Measurements from ENCODE around the gene KDM4C. TPM values are rescaled to one million over a fixed set of nuclear protein-coding genes. Genes with fewer than 3 reads are reported as not detected.

The KDM4C gene
- total and polyA plus RNA-seq, 2 of the 4 experiments (the other 2 are of a cell fraction) = 11.8 to 23.8 TPM

DNA sequence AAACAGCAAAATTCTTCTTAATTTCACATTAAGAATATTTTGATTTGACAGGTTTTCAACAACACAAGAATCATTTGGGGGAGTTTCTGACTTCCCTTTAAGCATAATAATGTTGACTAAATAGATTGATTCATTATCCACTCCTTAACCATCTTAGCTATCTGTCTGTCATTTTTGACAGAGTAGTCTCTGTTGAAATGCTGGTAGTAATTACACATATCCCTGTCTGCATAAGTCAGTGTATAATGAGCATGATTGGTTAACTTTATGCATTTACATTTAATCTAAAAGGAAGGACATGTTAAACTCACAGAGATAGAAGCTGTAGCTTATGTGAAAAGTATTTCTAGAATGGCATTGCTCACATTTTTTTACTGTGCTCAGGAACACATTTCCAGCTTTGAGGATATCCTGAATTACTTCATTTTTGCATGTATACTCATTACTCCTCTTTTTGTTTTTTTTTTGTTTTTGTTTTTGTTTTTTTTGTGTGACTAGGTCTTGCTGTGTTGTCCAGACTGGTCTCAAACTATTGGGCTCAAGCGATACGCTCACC is 385.9 kb downstream of the KDM4C start:
- no peak overlapping the region for H2BK20ac ChIP-seq (ENCODE audit: low read depth, low read length)
- no peaks in the 10 kb centered on the region for H3K9me3 ChIP-seq (ENCODE audit: control insufficient read depth, insufficient read depth, low read length)
- H2AK5ac ChIP-seq (ENCODE audit: low read depth, low read length) = no peak overlapping the region
- H3K23ac ChIP-seq (ENCODE audit: low read depth, low read length) = no peak overlapping the region
- H3K27me3 ChIP-seq (ENCODE audit: control insufficient read depth, insufficient read depth, low read length) = no peaks in the 10 kb centered on the region
- POLR2A ChIA-PET (ENCODE audit: unreplicated experiment) = no interaction called here
- in situ Hi-C loops (cut with MboI; ENCODE audit: low sequenced_read_pairs) = no loop called here
- intact Hi-C loops (cut with micrococcal nuclease) = no loop called here
- no peak overlapping the region for H2AFZ ChIP-seq (replicated peaks; ENCODE audit: low read length, poor library complexity)
- H2BK5ac ChIP-seq (ENCODE audit: low read depth, low read length, poor library complexity, severe bottlenecking) = no peak overlapping the region
- H3K18ac ChIP-seq (ENCODE audit: low read depth, low read length) = no peak overlapping the region
- no peak overlapping the region for H3K14ac ChIP-seq (replicated peaks; ENCODE audit: low read depth, low read length)
- no peak overlapping the region for H3K9ac ChIP-seq (ENCODE audit: low read depth, low read length)
- dilution Hi-C loops (cut with HindIII; ENCODE audit: low sequenced_read_pairs, unreplicated experiment) = no loop called here
- ATAC-seq (ENCODE audit: low read depth) (no peak), DNase-seq (no peak)
- no peaks in the 10 kb centered on the region; a peak in 1 of 4 replicates for H3K79me1 ChIP-seq (ENCODE audit: low read depth in 1 of 2, low read length in 2 of 2)
- no peak overlapping the region for H3K27ac ChIP-seq (ENCODE audit: insufficient read depth, low read length)
- no peak overlapping the region for H3K4me2 ChIP-seq (ENCODE audit: low read depth, low read length)
- H4K8ac ChIP-seq (ENCODE audit: low read depth in 2 of 2, low read length in 2 of 2) = no peak overlapping the region
- no peak overlapping the region for H2BK15ac ChIP-seq (ENCODE audit: low read depth, low read length)
- H3K56ac ChIP-seq (ENCODE audit: extremely low read depth, insufficient read depth, low read length) = no peak overlapping the region
- TF ChIP-seq, protein P1, sequence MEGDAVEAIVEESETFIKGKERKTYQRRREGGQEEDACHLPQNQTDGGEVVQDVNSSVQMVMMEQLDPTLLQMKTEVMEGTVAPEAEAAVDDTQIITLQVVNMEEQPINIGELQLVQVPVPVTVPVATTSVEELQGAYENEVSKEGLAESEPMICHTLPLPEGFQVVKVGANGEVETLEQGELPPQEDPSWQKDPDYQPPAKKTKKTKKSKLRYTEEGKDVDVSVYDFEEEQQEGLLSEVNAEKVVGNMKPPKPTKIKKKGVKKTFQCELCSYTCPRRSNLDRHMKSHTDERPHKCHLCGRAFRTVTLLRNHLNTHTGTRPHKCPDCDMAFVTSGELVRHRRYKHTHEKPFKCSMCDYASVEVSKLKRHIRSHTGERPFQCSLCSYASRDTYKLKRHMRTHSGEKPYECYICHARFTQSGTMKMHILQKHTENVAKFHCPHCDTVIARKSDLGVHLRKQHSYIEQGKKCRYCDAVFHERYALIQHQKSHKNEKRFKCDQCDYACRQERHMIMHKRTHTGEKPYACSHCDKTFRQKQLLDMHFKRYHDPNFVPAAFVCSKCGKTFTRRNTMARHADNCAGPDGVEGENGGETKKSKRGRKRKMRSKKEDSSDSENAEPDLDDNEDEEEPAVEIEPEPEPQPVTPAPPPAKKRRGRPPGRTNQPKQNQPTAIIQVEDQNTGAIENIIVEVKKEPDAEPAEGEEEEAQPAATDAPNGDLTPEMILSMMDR (conservative IDR thresholded peaks at IDR 0.05; ENCODE audit: low read depth, low read length) = no peak
- TF ChIP-seq, protein P2, sequence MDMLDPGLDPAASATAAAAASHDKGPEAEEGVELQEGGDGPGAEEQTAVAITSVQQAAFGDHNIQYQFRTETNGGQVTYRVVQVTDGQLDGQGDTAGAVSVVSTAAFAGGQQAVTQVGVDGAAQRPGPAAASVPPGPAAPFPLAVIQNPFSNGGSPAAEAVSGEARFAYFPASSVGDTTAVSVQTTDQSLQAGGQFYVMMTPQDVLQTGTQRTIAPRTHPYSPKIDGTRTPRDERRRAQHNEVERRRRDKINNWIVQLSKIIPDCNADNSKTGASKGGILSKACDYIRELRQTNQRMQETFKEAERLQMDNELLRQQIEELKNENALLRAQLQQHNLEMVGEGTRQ (IDR thresholded peaks at IDR 0.05; ENCODE audit: low read depth, low read length) = no peak
- TF ChIP-seq MAFK (IDR thresholded peaks at IDR 0.05; ENCODE audit: low read depth, low read length) = no peak
- TF ChIP-seq, protein P3, sequence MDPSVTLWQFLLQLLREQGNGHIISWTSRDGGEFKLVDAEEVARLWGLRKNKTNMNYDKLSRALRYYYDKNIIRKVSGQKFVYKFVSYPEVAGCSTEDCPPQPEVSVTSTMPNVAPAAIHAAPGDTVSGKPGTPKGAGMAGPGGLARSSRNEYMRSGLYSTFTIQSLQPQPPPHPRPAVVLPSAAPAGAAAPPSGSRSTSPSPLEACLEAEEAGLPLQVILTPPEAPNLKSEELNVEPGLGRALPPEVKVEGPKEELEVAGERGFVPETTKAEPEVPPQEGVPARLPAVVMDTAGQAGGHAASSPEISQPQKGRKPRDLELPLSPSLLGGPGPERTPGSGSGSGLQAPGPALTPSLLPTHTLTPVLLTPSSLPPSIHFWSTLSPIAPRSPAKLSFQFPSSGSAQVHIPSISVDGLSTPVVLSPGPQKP (IDR thresholded peaks at IDR 0.05; ENCODE audit: borderline replicate concordance, low read depth, low read length) = no peak
- no peak for TF ChIP-seq CHD1 (IDR thresholded peaks at IDR 0.05; ENCODE audit: low read depth, low read length)
- no peak for TF ChIP-seq RAD21 (IDR thresholded peaks at IDR 0.05; ENCODE audit: low read length)
- no peak for TF ChIP-seq RFX5 (IDR thresholded peaks at IDR 0.05; ENCODE audit: low read depth, low read length)
- no peak for TF ChIP-seq NFE2L2 (IDR thresholded peaks at IDR 0.05; ENCODE audit: low read depth, low read length)
- no peak for TF ChIP-seq MXI1 (IDR thresholded peaks at IDR 0.05; ENCODE audit: borderline replicate concordance, low read depth, low read length)
- no peak for TF ChIP-seq POLR2A (IDR thresholded peaks at IDR 0.05; ENCODE audit: low read depth, low read length)
- no peak for TF ChIP-seq BHLHE40 (IDR thresholded peaks at IDR 0.05; ENCODE audit: low read depth, low read length)
- TF ChIP-seq RCOR1 (IDR thresholded peaks at IDR 0.05; ENCODE audit: insufficient replicate concordance, low read length) = no peak
- TF ChIP-seq SMC3 (IDR thresholded peaks at IDR 0.05; ENCODE audit: low read depth, low read length) = no peak
- TF ChIP-seq MAZ (IDR thresholded peaks at IDR 0.05; ENCODE audit: borderline replicate concordance, low read depth, low read length) = no peak
- TF ChIP-seq FOS (IDR thresholded peaks at IDR 0.05; ENCODE audit: low read depth, low read length) = no peak
- no peak for TF ChIP-seq CEBPB (IDR thresholded peaks at IDR 0.05; ENCODE audit: low read depth, low read length)
- no peak overlapping the region for H3K4me3 ChIP-seq (ENCODE audit: insufficient read depth, low read depth, low read length)
- no CpG with 5 or more reads among the region's 2 CpGs for WGBS, 2 experiments (ENCODE audit: extremely low coverage in 2 of 2, insufficient read length in 1 of 2)
- H4K5ac ChIP-seq (ENCODE audit: low read depth, low read length) = no peak overlapping the region
- peaks cover 19% of the 10 kb centered on the region for H3K9me1 ChIP-seq (ENCODE audit: insufficient read depth, low read length)
- H3K36me3 ChIP-seq (ENCODE audit: control insufficient read depth, insufficient read depth, low read length) = no peaks in the 10 kb centered on the region
- BruUV-seq (replicated peaks) = no TSS peak
- no peak overlapping the region for H2AK9ac ChIP-seq (replicated peaks; ENCODE audit: low read depth, low read length, poor library complexity)
- peaks cover 21% of the 10 kb centered on the region for H3K4me1 ChIP-seq (ENCODE audit: control insufficient read depth, insufficient read depth, low read length)
- no peak overlapping the region for H4K91ac ChIP-seq (ENCODE audit: insufficient read depth, low read depth, low read length)
- no peaks in the 10 kb centered on the region for H4K20me1 ChIP-seq (ENCODE audit: insufficient read depth, low read length)
- no peak overlapping the region for H3K4ac ChIP-seq (ENCODE audit: low read depth, low read length)
- CTCF ChIA-PET = no interaction called here
- H2BK120ac ChIP-seq (ENCODE audit: low read depth, low read length) = no peak overlapping the region
